ENCODE data around the gene RIMS1. TPM values are rescaled to one million over a fixed set of nuclear protein-coding genes. Genes with fewer than 3 reads are reported as not detected.

The RIMS1 gene
- total and polyA plus RNA-seq, 2 donors (not counting 3 experiments of a cell fraction or from before 2014, with no cell fraction given), result 0.15 TPM; not detected in 1

DNA sequence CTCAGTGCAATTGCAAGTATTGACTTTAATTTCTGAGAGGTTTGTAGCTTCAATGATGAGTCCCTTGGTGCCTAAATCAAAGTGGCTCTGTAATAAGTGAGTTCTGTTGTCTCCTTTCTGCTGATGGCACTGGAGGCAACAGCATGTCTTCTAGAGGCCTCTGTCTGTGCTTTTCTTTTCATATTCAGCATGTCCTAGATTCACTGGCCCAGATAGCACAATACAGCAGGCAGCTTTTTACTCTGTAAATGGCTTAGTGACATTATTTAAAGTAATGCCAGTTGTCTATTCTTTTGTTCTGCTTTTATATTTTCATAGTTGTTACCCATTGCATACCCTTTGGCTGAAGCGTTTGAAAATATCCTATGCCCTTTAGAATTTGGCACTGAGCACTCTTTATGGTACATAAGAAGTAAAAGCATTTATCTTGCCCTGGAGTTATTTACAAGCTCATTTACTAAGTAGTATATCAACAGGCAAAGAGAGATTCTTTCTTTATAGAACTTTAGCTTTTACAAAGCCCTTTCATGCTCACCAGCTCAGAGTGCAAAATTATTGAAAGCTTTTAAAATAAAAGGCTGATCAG is 464.0 kb downstream of the RIMS1 start:
- H2AFZ ChIP-seq (ENCODE audit: low read depth, low read length), result no peak overlapping the region
- no peak for DNase-seq (ENCODE audit: low read depth, low spot score)
- no peaks in the 10 kb centered on the region for H3K9me1 ChIP-seq (replicated peaks; ENCODE audit: control insufficient read depth, extremely low read depth, insufficient read depth, low read length)
- H3K36me3 ChIP-seq (ENCODE audit: control insufficient read depth in 2 of 2, extremely low read depth in 1 of 2, insufficient read depth in 2 of 2, low read length in 2 of 2), result no peaks in the 10 kb centered on the region
- dilution Hi-C loops (cut with MboI; ENCODE audit: extremely low pct_ligation_motif_present, low sequenced_read_pairs), result no loop called here
- no peaks in the 10 kb centered on the region for H3K4me1 ChIP-seq (ENCODE audit: control insufficient read depth, extremely low read depth, insufficient read depth, low read length)
- H3K4me3 ChIP-seq (replicated peaks in 1 of 3; ENCODE audit: insufficient read depth in 1 of 3, low read depth in 1 of 3, low read length in 3 of 3), result no peak overlapping the region
- TF ChIP-seq FOS (IDR thresholded peaks at IDR 0.05; ENCODE audit: borderline replicate concordance, insufficient read depth, low read length), result no peak
- no peak for TF ChIP-seq POLR2A (IDR thresholded peaks at IDR 0.05; ENCODE audit: low read depth, low read length)
- TF ChIP-seq, protein P1, sequence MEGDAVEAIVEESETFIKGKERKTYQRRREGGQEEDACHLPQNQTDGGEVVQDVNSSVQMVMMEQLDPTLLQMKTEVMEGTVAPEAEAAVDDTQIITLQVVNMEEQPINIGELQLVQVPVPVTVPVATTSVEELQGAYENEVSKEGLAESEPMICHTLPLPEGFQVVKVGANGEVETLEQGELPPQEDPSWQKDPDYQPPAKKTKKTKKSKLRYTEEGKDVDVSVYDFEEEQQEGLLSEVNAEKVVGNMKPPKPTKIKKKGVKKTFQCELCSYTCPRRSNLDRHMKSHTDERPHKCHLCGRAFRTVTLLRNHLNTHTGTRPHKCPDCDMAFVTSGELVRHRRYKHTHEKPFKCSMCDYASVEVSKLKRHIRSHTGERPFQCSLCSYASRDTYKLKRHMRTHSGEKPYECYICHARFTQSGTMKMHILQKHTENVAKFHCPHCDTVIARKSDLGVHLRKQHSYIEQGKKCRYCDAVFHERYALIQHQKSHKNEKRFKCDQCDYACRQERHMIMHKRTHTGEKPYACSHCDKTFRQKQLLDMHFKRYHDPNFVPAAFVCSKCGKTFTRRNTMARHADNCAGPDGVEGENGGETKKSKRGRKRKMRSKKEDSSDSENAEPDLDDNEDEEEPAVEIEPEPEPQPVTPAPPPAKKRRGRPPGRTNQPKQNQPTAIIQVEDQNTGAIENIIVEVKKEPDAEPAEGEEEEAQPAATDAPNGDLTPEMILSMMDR (IDR thresholded peaks at IDR 0.05; ENCODE audit: extremely low read depth in 1 of 2, insufficient read depth in 1 of 2, low read depth in 1 of 2, low read length in 2 of 2), result no peak
- TF ChIP-seq, protein P2, sequence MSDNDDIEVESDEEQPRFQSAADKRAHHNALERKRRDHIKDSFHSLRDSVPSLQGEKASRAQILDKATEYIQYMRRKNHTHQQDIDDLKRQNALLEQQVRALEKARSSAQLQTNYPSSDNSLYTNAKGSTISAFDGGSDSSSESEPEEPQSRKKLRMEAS (IDR thresholded peaks at IDR 0.05; ENCODE audit: insufficient read depth, insufficient read length), result no peak
- TF ChIP-seq MYC (IDR thresholded peaks at IDR 0.05; ENCODE audit: low read depth, low read length), result no peak
- no peak for TF ChIP-seq EZH2 (IDR thresholded peaks at IDR 0.05; ENCODE audit: borderline replicate concordance, low read depth, low read length, severe bottlenecking)
- TF ChIP-seq GATA2 (IDR thresholded peaks at IDR 0.05; ENCODE audit: insufficient read depth, insufficient read length, low read depth, low read length), result no peak
- no peaks in the 10 kb centered on the region for H3K9me3 ChIP-seq (replicated peaks; ENCODE audit: control insufficient read depth, insufficient read depth, low read length)
- no peaks in the 10 kb centered on the region for H4K20me1 ChIP-seq (replicated peaks; ENCODE audit: control insufficient read depth, extremely low read depth, insufficient read depth, low read length)
- peak; percentile 26 for FAIRE-seq
- no TSS peak for BruUV-seq (replicated peaks)
- H3K27ac ChIP-seq (ENCODE audit: insufficient read depth, low read depth, low read length), result no peak overlapping the region
- H3K4me2 ChIP-seq (ENCODE audit: insufficient read depth, low read length), result no peak overlapping the region
- no peak overlapping the region for H3K9ac ChIP-seq (replicated peaks; ENCODE audit: extremely low read depth, insufficient read depth, low read length)
- no peaks in the 10 kb centered on the region for H3K79me2 ChIP-seq (ENCODE audit: control insufficient read depth, insufficient read depth, low read length)
- POLR2A ChIA-PET, result no interaction called here
- H3K27me3 ChIP-seq (ENCODE audit: control insufficient read depth in 2 of 2, insufficient read depth in 2 of 2, low read length in 2 of 2), result no peaks in the 10 kb centered on the region
- CTCF ChIA-PET, result interaction anchor here (1.1 kb wide), 1 partner anchor 88 kb away, joined by 3 read pairs; no protein-coding TSS in a partner anchor
- intact Hi-C loops (cut with micrococcal nuclease), result no loop called here
